T-helper 9 cell (primary cell): Measurements from ENCODE around the gene PTPN3.

Experiments used
- DNase-seq: peaks from one replicate; pipeline ENCODE4 v3.0.0-alpha.2; 2020

The PTPN3 gene

GRCh38 chr9:109421026-109421970, 76.8 kb downstream of the PTPN3 start:
- no peak for DNase-seq

- no peak for DNase-seq
Observed at GRCh38 chr9:109419531-109419930, 78.6 kb downstream of the PTPN3 start.

DNA sequence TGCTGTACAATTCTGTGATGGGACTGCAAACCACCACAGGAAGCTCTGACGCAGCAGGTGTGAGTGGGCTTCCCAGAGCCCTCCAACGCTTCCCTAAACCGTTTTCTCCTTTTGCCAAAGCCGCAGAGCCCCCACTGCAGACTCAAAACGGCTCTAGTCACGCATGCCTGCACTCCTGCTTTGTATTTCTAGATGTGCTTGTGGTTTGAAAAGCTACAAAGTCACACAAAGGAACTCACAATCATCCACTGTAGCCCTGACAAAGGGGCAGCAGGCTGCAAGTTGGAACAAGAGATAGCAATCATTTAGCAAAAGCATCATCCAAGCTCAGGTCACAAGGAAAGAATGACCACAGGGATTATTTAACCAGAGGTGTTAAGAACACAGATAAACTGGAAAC, 79.3 kb downstream of the PTPN3 start:
- DNase-seq: no peak

- no peak for DNase-seq
Observed at GRCh38 chr9:109417585-109418544, 80.2 kb downstream of the PTPN3 start.

DNA sequence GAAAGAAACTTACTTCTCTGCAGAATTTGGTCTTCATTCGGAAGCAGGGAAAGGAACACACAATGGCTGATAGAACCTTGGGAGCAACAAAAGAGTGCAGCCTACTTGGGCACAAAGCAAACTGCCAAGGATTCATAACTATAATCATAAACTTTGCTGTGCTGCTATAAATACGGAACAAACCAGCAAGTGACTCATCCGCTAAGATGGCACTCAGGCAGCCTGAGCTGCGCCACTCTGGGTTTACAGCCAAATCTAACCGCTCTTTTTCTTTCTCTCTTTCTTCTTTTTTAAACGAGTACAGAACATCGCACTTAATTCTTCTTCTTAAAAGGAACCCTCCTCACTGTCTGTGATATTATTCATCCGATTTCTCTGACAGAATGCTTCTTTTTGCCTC, 81.1 kb downstream of the PTPN3 start:
- DNase-seq: no peak

GRCh38 chr9:109416135-109416706, 81.9 kb downstream of the PTPN3 start:
- no peak for DNase-seq

DNA sequence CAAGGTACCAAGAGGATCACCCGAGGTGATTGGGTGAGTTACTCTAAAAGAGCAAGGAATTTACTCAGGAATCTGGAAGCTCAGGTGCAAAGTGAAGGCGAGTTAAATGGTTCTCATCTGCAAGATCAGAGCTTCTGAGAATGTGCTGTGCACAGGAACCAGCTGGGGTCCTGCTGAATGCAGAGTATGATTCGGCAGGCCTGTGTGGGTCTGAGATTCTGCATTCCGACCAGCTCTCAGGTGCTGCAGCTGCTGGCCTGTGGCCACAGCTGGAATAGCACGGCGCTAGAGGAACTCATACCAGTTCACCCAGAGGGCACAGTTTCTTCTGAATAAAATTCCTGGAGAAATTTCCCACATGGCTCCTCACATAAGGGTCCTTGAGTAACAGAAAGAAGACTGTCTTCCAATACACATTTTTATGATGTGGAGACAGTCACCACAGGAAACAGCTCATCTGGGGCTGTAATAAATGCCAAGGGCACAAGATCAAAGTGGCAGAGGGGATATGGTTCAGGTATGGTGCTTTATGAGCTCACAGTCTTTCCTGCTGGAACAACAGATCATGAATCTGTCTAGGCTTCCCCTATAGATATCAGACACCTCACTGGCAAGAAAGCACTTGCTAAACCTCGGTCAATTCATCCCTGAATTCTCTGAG, 83.9 kb downstream of the PTPN3 start:
- no peak for DNase-seq

- DNase-seq: no peak
Observed at GRCh38 chr9:109411798-109412352, 86.2 kb downstream of the PTPN3 start.

DNA sequence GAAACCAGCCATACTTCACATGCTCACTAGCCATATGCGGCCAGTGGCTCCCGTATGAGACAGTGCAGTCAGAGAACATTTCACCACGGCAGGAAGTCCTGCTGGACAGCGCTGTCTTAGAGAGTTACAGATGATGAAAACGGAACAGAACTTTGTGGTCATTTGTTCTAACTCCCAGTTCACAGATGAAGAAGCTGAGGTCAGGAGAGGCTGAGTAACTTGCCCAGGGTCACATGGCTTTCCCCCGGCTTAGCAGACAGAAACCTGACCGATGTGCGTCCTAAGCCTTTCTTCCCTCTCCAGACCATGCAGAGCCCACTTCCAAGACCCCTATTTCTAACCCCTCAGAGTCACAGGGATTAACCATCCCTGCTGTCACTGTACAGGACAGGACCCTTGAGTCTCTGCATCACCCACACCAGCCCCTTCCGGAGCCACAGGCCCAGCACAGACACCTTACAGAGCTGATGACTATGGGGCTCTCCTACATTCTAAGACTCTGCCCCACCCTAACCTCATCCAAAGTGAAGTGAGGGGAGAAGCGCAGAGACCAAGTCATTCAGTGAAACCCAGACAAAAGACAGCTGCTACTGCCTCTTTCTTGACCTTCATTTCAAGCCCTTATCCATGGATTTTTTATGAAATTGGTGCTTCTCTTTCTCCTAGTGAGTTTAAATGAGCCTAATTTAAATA, 86.9 kb downstream of the PTPN3 start:
- no peak for DNase-seq

GRCh38 chr9:109409773-109410397, 88.2 kb downstream of the PTPN3 start:
- no peak for DNase-seq

GRCh38 chr9:109408759-109409462, 89.2 kb downstream of the PTPN3 start:
- no peak for DNase-seq

DNA sequence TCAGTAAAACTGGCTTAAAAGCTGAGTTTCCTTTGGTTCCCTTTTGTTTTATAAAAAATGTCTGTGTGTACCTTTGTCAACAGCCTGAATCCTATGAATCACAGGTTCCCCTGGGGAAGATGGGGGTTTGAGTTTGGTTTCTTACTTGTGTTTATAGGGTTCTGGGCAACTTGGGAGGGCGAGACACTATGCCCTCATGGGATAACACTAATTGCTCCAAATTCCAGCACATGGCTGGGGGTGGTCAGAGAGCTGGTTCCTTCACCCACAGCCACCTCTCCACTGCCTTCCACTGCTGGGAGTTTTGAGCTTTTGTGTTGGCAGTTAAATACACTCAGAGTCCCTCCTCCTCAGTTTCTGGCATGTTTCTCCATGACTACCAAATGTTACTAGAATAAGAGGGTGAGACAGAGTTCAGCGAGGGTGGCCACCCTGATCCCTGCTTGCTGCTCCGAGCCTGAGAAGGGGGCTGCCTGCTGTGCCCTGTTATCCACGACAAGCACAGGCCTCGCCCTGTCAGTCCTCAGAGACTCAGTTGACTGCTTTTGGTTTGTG, 94.3 kb downstream of the PTPN3 start:
- no peak for DNase-seq

DNA sequence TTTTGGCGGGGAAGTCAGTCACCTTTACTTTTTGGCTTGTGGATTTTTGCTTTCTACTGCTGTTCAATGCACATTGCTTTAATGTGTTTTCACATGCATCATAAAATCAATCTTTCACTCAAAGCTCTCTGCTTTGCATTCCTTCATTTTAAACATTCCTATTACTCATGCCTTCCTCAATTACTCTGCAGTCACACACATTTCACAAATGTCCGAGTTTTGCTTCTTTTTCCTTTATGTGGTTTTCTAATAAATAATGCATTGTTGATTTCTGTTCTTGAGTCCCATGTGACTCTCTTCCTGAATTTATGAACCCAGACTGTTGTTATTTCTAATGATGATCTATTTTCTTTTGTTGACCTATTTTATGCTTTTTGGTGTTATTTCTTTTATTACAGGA, 95.0 kb downstream of the PTPN3 start:
- no peak for DNase-seq

- no peak for DNase-seq
Observed at GRCh38 chr9:109401990-109402318, 96.2 kb downstream of the PTPN3 start.

DNA sequence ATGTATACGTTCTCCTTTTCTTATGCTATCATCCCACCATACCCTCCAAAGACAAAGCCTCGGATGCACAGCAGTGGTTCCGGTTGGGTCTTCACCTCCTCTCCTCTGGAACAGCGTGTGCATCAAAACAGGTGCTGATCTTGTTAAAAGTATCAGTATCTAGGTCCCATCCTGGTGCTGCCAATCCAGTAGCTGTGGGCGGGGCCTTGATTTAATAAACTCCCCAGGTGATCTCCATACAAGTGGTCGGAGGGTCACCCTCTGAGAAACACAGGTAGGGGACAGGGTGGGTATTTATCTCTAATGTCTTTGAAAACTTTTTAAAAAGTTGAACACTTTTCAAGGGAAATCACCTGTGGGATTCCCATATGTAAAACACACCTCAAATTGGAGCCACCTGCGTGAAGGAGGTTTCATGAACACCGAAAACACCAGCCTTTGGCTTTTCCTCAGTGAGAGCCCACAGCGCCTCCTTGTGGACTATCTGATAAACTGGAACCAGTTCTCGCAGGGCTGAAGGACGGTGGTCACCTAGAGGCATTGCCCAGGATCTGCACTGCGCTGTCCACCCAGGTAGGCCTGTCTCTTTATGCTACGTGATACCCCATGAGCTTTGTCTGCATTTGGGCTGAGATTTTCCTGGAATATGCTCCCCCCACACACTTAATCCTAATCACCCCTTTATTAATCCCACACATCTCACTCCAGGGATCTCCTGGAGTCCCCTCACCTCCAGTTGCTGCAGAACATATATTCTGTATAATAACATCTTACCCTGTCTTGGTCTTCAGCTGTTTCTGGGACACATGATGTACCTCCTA, 96.7 kb downstream of the PTPN3 start:
- no peak for DNase-seq

- DNase-seq: no peak
Observed at GRCh38 chr9:109399258-109399767, 98.8 kb downstream of the PTPN3 start.

GRCh38 chr9:109391176-109391575, 106.9 kb downstream of the PTPN3 start:
- DNase-seq: no peak

DNA sequence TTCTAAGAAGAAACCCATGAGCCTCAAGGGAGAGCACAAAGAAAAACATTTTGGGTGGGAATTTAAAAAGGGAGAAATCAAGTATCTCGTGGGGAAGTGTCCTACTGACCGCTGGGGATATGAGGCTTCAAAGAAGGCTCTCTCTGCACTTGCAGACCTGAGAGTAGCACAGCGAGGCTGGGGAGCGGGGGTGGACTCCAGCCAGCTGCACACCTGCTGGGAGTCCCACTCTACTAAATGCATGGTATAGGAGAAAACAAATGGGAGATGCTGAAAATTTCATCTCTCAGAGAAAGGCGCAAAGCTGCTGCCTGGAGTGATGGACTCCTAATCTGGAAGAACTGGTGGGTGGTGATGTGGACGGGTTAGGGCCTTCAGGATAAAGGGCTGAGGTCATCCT, 110.3 kb downstream of the PTPN3 start:
- DNase-seq: no peak

GRCh38 chr9:109387206-109387605, 110.9 kb downstream of the PTPN3 start:
- DNase-seq: no peak
